Sigmoid colon (tissue), 7 donors: ENCODE results near the gene AHR. TPM values are rescaled to one million over a fixed set of nuclear protein-coding genes. Genes with fewer than 3 reads are reported as not detected.

Experiments
- DNase-seq: peaks from one replicate; pipeline ENCODE4 v3.0.0-alpha.2; 2019
- H3K27ac ChIP-seq, 4 donors: fragments of 200-600 bp; sonication (generic); one replicate each; pipeline ENCODE4 v1.5.1; 2016 to 2019; ENCODE audit warnings: mild to moderate bottlenecking in 1 of 4
- H3K27me3 ChIP-seq, 3 donors: fragments of 200-600 bp; sonication (generic); one replicate each; pipeline ENCODE4 v1.5.1; 2019; ENCODE audit warnings: mild to moderate bottlenecking in 1 of 3
- H3K36me3 ChIP-seq, 4 donors: fragments of 200-600 bp; sonication (generic); one replicate each; pipeline ENCODE4 v1.5.1; 2016 to 2019
- H3K4me1 ChIP-seq, 4 donors: fragments of 200-600 bp; sonication (generic); one replicate each; pipeline ENCODE4 v1.5.1; 2017 to 2019
- H3K4me3 ChIP-seq, 4 donors: fragments of 200-600 bp; sonication (generic); one replicate each; pipeline ENCODE4 v1.5.1; 2017 to 2019; ENCODE audit warnings: mild to moderate bottlenecking in 2 of 4, moderate library complexity in 1 of 4
- H3K9me3 ChIP-seq, 4 donors: fragments of 200-600 bp in 3 of 4; sonication (generic) in 3 of 4; one replicate each; pipeline versions ENCODE4 v1.5.1 to v1.6.1; 2013 to 2019
- CTCF ChIP-seq, 4 experiments: fragments of 450-650 bp in 3 of 4; fragments of 200-600 bp in 1 of 4; IDR thresholded peaks; one replicate each; pipeline ENCODE4 v1.5.1; 2016 to 2019; ENCODE audit warnings: antibody characterized with exemption in 4 of 4, mild to moderate bottlenecking in 3 of 4, moderate library complexity in 2 of 4
- EP300 ChIP-seq, 4 donors: sonication (generic); formaldehyde crosslinking; IDR thresholded peaks; one replicate each; pipeline ENCODE4 v1.6.1; 2017; ENCODE audit warnings: antibody characterized with exemption in 4 of 4
- POLR2A ChIP-seq, 2 donors: fragments of 450-650 bp; IDR thresholded peaks; one replicate each; pipeline ENCODE4 v1.6.1; 2016; ENCODE audit warnings: antibody characterized with exemption in 2 of 2, mild to moderate bottlenecking in 2 of 2, moderate library complexity in 2 of 2
- POLR2AphosphoS5 ChIP-seq, 4 donors: sonication (generic); formaldehyde crosslinking; IDR thresholded peaks; one replicate each; pipeline ENCODE4 v1.6.1; 2017; ENCODE audit warnings: antibody characterized with exemption in 4 of 4
- WGBS, 2 donors: extraction: QIAGEN DNeasy Blood & Tissue Kit; methylation state at CpG; one replicate each; pipeline ENCODE4 v1.1.7; 2013; 5-methylcytosine and 5-hydroxymethylcytosine counted together
- intact Hi-C: fragments of 100-400 bp; cut with DNase I; formaldehyde crosslinking; loops from one replicate; pipeline ENCODE4 v1.15.1; 2023
- polyA plus RNA-seq, 3 donors: library from polyadenylated mRNA; stranded (reverse); fragments of 200-250 nt; gene quantifications; one replicate each; pipeline ENCODE4 v1.2.3, GENCODE V29; 2013
- total RNA-seq, 4 donors: library from RNA; depleted of rRNA; stranded (reverse); fragments of >200 nt; gene quantifications; one replicate each; pipeline ENCODE4 v1.1.0, GENCODE V29; 2016
- donor health status: healthy with polysubstance abuse.
- donor health status: Bipolar disorder and iron deficiency.
- donor health status: healthy.

The AHR gene
- total and polyA plus RNA-seq, 7 donors: 9.0 to 76.0 (median 41.8) TPM

GRCh38 chr7:17311194-17311593, 12.7 kb downstream of the AHR start:
- intact Hi-C loops: no loop called here
- Histone ChIP-seq H3K4me1 (peaks cover 0 to 25% (median 20%) of the 10 kb centered on the region in 4 donors), H3K4me3 (no peak overlapping the region), H3K27me3 (no peaks in the 10 kb centered on the region), H3K36me3 (peaks cover 0 to 24% (median 0%) of the 10 kb centered on the region in 4 donors), H3K9me3 (no peaks in the 10 kb centered on the region), H3K27ac (no peak overlapping the region)
- no peak for DNase-seq
- no peak for TF ChIP-seq POLR2A (IDR thresholded peaks at IDR 0.05)
- no peak for TF ChIP-seq CTCF (IDR thresholded peaks at IDR 0.05)
- WGBS, 2 donors: 80 to 83% methylated on average over 4 of the region's 4 CpGs

- Histone ChIP-seq H3K27ac (no peak overlapping the region), H3K27me3 (no peaks in the 10 kb centered on the region), H3K4me1 (peaks cover 0 to 17% (median 12%) of the 10 kb centered on the region in 4 donors), H3K36me3 (peaks cover 0 to 24% (median 0%) of the 10 kb centered on the region in 4 donors), H3K9me3 (no peaks in the 10 kb centered on the region), H3K4me3 (no peak overlapping the region)
- WGBS, 2 donors: 83 to 87% methylated on average over 3 of the region's 3 CpGs
- TF ChIP-seq POLR2A (IDR thresholded peaks at IDR 0.05) (no peak), EP300 (IDR thresholded peaks at IDR 0.05) (no peak), POLR2AphosphoS5 (IDR thresholded peaks at IDR 0.05) (no peak), CTCF (IDR thresholded peaks at IDR 0.05) (no peak)
- intact Hi-C loops: no loop called here
- DNase-seq: no peak
Observed at GRCh38 chr7:17311952-17312351, 13.5 kb downstream of the AHR start.

- Histone ChIP-seq H3K9me3 (no peaks in the 10 kb centered on the region), H3K27me3 (no peaks in the 10 kb centered on the region), H3K4me1 (peaks cover 0 to 15% (median 11%) of the 10 kb centered on the region in 4 donors), H3K36me3 (peaks cover 0 to 24% (median 0%) of the 10 kb centered on the region in 4 donors), H3K4me3 (no peak overlapping the region), H3K27ac (no peak overlapping the region)
- WGBS, 2 donors: 81 to 86% methylated on average over 2 of the region's 2 CpGs
- intact Hi-C loops: no loop called here
- TF ChIP-seq POLR2A (IDR thresholded peaks at IDR 0.05) (no peak), POLR2AphosphoS5 (IDR thresholded peaks at IDR 0.05) (no peak), CTCF (IDR thresholded peaks at IDR 0.05) (no peak), EP300 (IDR thresholded peaks at IDR 0.05) (no peak)
- no peak for DNase-seq
Observed at GRCh38 chr7:17312641-17313040, 14.2 kb downstream of the AHR start.

- Histone ChIP-seq H3K4me3 (no peak overlapping the region), H3K4me1 (peaks cover 0 to 15% (median 10%) of the 10 kb centered on the region in 4 donors)
Observed at GRCh38 chr7:17313194-17313593, 14.7 kb downstream of the AHR start.

More at GRCh38 chr7:17313194-17313593, 14.7 kb downstream of the AHR start:
- Histone ChIP-seq H3K27me3 (no peaks in the 10 kb centered on the region), H3K36me3 (peaks cover 0 to 24% (median 0%) of the 10 kb centered on the region in 4 donors), H3K27ac (no peak overlapping the region), H3K9me3 (no peaks in the 10 kb centered on the region)
- intact Hi-C loops: no loop called here
- no peak for DNase-seq
- TF ChIP-seq POLR2AphosphoS5 (IDR thresholded peaks at IDR 0.05) (no peak), CTCF (IDR thresholded peaks at IDR 0.05) (no peak), POLR2A (IDR thresholded peaks at IDR 0.05) (no peak), EP300 (IDR thresholded peaks at IDR 0.05) (no peak)
- WGBS, 2 donors: 84 to 88% methylated on average over 5 of the region's 5 CpGs
